ENCODE results near the gene RHCG. TPM values are rescaled to one million over a fixed set of nuclear protein-coding genes. Genes with fewer than 3 reads are reported as not detected.

The RHCG gene
- total RNA-seq, 1 experiment from 2014 or later = 0.28 TPM

DNA sequence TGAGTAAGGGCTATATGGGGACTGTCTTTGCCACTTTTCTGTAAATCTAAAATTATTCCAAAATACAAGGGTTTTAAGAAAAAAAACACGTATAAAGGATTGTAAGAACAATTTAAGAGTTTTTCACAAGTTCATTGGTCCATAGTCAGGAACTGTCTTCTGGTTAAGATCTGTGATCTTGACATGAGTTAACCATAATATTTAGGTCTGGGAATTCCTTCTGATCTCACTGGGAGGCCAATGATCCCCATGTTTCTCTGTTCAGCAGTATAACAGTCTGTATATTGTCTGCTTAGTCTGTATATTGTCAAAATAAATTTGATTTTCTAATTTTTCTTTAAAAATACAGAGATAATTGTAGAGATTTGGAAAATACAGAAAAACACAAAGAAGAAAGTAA lies 848 bp upstream of the RHCG start:
- Histone ChIP-seq H4K8ac (replicated peaks; ENCODE audit: insufficient read length, low read depth, low read length) (no peak overlapping the region), H2BK5ac (ENCODE audit: insufficient read length, low read length) (no peak overlapping the region), H4K91ac (ENCODE audit: insufficient read length, low read depth, low read length) (no peak overlapping the region), H3K4ac (ENCODE audit: low read depth, low read length) (no peak overlapping the region), H2BK20ac (ENCODE audit: low read depth, low read length, poor library complexity, severe bottlenecking) (no peak overlapping the region), H3K9me3 (ENCODE audit: control insufficient read depth, low read depth, low read length) (no peaks in the 10 kb centered on the region), H3T11ph (ENCODE audit: low read length) (no peak overlapping the region), H2AFZ (ENCODE audit: low read length) (no peak overlapping the region), H2AK5ac (ENCODE audit: insufficient read length, low read length) (no peak overlapping the region), H3K4me2 (ENCODE audit: insufficient read depth, insufficient read length, low read length) (no peak overlapping the region), H3K27ac (ENCODE audit: insufficient read length, low read depth, low read length) (no peak overlapping the region), H3K56ac (ENCODE audit: insufficient read length, low read depth, low read length) (no peak overlapping the region), H3K14ac (ENCODE audit: insufficient read depth, low read length) (no peak overlapping the region), H2BK12ac (ENCODE audit: insufficient read length, low read depth, low read length) (no peak overlapping the region), H3K9ac (ENCODE audit: extremely low read depth, insufficient read length, low read length) (no peak overlapping the region), H2BK15ac (ENCODE audit: low read depth, low read length) (no peak overlapping the region), H3K23ac (ENCODE audit: insufficient read length, low read depth, low read length) (no peak overlapping the region), H3K18ac (ENCODE audit: insufficient read length, low read depth, low read length) (no peak overlapping the region), H3K79me2 (ENCODE audit: insufficient read depth, low read length) (no peaks in the 10 kb centered on the region), H3K4me1 (ENCODE audit: insufficient read depth, low read length) (no peaks in the 10 kb centered on the region), H4K5ac (ENCODE audit: insufficient read length, low read depth, low read length) (no peak overlapping the region), H2BK120ac (ENCODE audit: low read depth, low read length, poor library complexity, severe bottlenecking) (no peak overlapping the region), H3K27me3 (ENCODE audit: insufficient read depth, low read length) (peaks cover 4% of the 10 kb centered on the region), H3K79me1 (ENCODE audit: insufficient read depth, low read depth, low read length, poor library complexity, severe bottlenecking) (no peaks in the 10 kb centered on the region), H3K23me2 (ENCODE audit: insufficient read length, low read depth, low read length, poor library complexity, severe bottlenecking) (peaks cover 5% of the 10 kb centered on the region), H4K20me1 (ENCODE audit: control insufficient read depth, insufficient read depth, insufficient read length) (no peaks in the 10 kb centered on the region)
- Mint-ChIP-seq H3K36me3 (ENCODE audit: insufficient read depth in 1 of 3, low read depth in 3 of 3) (no peaks in the 10 kb centered on the region), H3K27me3 (ENCODE audit: low read depth) (peaks cover 63% of the 10 kb centered on the region), H3K9me3 (no peaks in the 10 kb centered on the region; a peak in 1 of 5 replicates), H3K4me1 (peaks cover 4 to 7% of the 10 kb centered on the region in 2 experiments; a peak in 3 of 4 replicates), H3K27ac (no peak overlapping the region), H3K4me3 (no peak overlapping the region; a peak in 1 of 5 replicates)
- DNase-seq = no peak
- TF ChIP-seq, protein P1, sequence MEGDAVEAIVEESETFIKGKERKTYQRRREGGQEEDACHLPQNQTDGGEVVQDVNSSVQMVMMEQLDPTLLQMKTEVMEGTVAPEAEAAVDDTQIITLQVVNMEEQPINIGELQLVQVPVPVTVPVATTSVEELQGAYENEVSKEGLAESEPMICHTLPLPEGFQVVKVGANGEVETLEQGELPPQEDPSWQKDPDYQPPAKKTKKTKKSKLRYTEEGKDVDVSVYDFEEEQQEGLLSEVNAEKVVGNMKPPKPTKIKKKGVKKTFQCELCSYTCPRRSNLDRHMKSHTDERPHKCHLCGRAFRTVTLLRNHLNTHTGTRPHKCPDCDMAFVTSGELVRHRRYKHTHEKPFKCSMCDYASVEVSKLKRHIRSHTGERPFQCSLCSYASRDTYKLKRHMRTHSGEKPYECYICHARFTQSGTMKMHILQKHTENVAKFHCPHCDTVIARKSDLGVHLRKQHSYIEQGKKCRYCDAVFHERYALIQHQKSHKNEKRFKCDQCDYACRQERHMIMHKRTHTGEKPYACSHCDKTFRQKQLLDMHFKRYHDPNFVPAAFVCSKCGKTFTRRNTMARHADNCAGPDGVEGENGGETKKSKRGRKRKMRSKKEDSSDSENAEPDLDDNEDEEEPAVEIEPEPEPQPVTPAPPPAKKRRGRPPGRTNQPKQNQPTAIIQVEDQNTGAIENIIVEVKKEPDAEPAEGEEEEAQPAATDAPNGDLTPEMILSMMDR (conservative IDR thresholded peaks at IDR 0.05) = no peak
- WGBS (ENCODE audit: extremely low coverage, insufficient read length, low lambda C conversion rate) = no CpG with 5 or more reads among the region's 1 CpG

Data from H9 (cell line).